Prostate gland (tissue), 2 donors: ENCODE measurements around the gene AHNAK. TPM values are rescaled to one million over a fixed set of nuclear protein-coding genes. Genes with fewer than 3 reads are reported as not detected.

Experiments
- DNase-seq: peaks from one replicate; pipeline ENCODE4 v3.0.0-alpha.2; 2019; ENCODE audit warnings: low spot score
- H3K27ac ChIP-seq, 2 donors: fragments of 200-600 bp; sonication (generic); 2 replicates each; pipeline ENCODE4 v1.5.1; 2017 to 2019
- H3K27me3 ChIP-seq: fragments of 200-600 bp; sonication (generic); replicated peaks from 2 replicates; pipeline ENCODE4 v1.5.1; 2019; ENCODE audit not compliant: insufficient read depth
- H3K36me3 ChIP-seq, 2 donors: fragments of 200-600 bp; sonication (generic); 1 replicate in 1 of 2; 2 replicates in 1 of 2; pipeline versions ENCODE4 v1.5.1 to v1.8.1; 2017 to 2019
- H3K4me1 ChIP-seq: fragments of 200-600 bp; sonication (generic); replicated peaks from 2 replicates; pipeline ENCODE4 v1.5.1; 2019
- H3K4me3 ChIP-seq, 2 donors: fragments of 200-600 bp; sonication (generic); 2 replicates each; pipeline ENCODE4 v1.5.1; 2017 to 2019
- H3K9me3 ChIP-seq: fragments of 200-600 bp; sonication (generic); 2 replicates; pipeline ENCODE4 v1.5.1; 2017
- POLR2A ChIP-seq: fragments of 450-650 bp; IDR thresholded peaks from one replicate; pipeline ENCODE4 v1.6.1; 2016; ENCODE audit warnings: antibody characterized with exemption, mild to moderate bottlenecking
- POLR2AphosphoS5 ChIP-seq: sonication (generic); formaldehyde crosslinking; IDR thresholded peaks from one replicate; pipeline ENCODE4 v1.6.1; 2017; ENCODE audit warnings: antibody characterized with exemption
- WGBS: methylation state at CpG from one replicate; pipeline ENCODE4 v1.1.5; 2018; 5-methylcytosine and 5-hydroxymethylcytosine counted together
- intact Hi-C: fragments of 100-400 bp; cut with DNase I; formaldehyde crosslinking; loops from one replicate; pipeline ENCODE4 v1.14.2; 2022
- total RNA-seq, 2 donors: library from RNA; depleted of rRNA; stranded (reverse); fragments of >200 nt; gene quantifications; one replicate each; pipeline ENCODE4 v1.1.0, GENCODE V29; 2016
- TF ChIP-seq, protein P1 (sequence below), 4 experiments: fragments of 200-600 bp in 2 of 4; fragments of 450-650 bp in 2 of 4; sonication (generic) in 2 of 4; IDR thresholded peaks; 1 replicate in 3 of 4; 2 replicates in 1 of 4; pipeline ENCODE4 v1.5.1; 2016 to 2019; ENCODE audit warnings: antibody characterized with exemption in 4 of 4, mild to moderate bottlenecking in 2 of 4, moderate library complexity in 2 of 4

Gene AHNAK
- total RNA-seq, 2 donors from 2014 or later, result 367 to 434 TPM

DNA sequence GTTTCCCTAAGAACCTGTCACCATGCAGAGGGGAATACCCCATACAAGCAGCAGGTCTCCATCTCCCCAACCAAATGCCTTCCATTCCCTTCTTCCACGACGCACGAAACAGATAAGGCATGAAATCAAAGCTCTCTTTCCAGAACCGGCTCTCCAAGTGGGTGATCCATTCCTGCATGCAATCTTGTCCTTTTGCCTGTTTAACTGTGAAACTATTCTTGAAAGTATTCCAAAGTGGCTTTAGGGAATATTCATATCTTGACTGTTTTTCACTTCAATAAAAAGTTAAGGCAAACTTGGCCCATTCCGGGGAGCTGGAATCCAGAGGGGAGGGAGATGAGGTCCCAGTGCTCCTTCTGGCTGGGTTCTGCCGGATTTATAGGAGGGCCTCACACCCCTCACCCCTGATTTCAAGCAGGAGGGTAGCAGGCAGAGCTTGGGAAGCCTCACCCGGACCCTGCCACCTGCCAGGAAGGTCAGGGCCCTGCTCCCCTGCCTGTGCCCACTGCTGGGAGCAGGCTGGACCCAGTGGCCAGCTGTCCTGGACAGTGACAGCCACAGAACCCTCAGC, 66.9 kb downstream of the AHNAK start:
- 37% methylated on average over 7 of the region's 7 CpGs for WGBS
- H3K9me3 ChIP-seq, result no peaks in the 10 kb centered on the region
- no peaks in the 10 kb centered on the region for H3K27me3 ChIP-seq
- no peak for DNase-seq
- H3K4me1 ChIP-seq, result no peaks in the 10 kb centered on the region
- no peak overlapping the region for H3K27ac ChIP-seq
- H3K36me3 ChIP-seq, result no peaks in the 10 kb centered on the region
- H3K4me3 ChIP-seq, result no peak overlapping the region
- intact Hi-C loops, result no loop called here
- TF ChIP-seq, protein P1, sequence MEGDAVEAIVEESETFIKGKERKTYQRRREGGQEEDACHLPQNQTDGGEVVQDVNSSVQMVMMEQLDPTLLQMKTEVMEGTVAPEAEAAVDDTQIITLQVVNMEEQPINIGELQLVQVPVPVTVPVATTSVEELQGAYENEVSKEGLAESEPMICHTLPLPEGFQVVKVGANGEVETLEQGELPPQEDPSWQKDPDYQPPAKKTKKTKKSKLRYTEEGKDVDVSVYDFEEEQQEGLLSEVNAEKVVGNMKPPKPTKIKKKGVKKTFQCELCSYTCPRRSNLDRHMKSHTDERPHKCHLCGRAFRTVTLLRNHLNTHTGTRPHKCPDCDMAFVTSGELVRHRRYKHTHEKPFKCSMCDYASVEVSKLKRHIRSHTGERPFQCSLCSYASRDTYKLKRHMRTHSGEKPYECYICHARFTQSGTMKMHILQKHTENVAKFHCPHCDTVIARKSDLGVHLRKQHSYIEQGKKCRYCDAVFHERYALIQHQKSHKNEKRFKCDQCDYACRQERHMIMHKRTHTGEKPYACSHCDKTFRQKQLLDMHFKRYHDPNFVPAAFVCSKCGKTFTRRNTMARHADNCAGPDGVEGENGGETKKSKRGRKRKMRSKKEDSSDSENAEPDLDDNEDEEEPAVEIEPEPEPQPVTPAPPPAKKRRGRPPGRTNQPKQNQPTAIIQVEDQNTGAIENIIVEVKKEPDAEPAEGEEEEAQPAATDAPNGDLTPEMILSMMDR (IDR thresholded peaks at IDR 0.05), result no peak
- TF ChIP-seq POLR2AphosphoS5 (no peak), POLR2A (no peak)

DNA sequence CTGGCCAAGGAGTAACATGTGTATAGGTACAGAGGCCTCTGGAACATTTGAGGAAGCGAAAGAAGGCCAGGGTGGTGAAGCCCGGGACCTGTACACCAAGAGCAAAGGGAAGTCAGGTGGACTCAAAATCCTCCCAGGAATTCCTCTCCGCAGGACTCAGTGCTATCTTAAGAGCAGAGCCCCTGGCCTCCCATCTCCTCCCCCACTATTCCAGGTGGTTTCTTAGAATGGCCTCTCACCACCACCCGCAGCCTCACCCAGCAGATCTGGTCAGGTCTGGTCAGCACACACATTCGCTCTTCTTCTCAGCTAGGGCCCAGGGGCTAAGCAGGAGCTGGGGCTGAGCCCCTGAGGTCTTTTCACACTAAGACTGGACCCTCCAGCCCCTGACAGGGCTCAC, 68.7 kb downstream of the AHNAK start:
- no peaks in the 10 kb centered on the region for H3K27me3 ChIP-seq
- H3K27ac ChIP-seq, result no peak overlapping the region
- no peak overlapping the region for H3K4me3 ChIP-seq
- DNase-seq, result no peak
- TF ChIP-seq, protein P1 (IDR thresholded peaks at IDR 0.05), result no peak
- TF ChIP-seq POLR2A, result no peak
- no peak for TF ChIP-seq POLR2AphosphoS5
- H3K9me3 ChIP-seq, result no peaks in the 10 kb centered on the region
- H3K4me1 ChIP-seq, result no peaks in the 10 kb centered on the region
- H3K36me3 ChIP-seq, result no peaks in the 10 kb centered on the region
- 89% methylated on average over 5 of the region's 5 CpGs for WGBS
- intact Hi-C loops, result no loop called here

- Histone ChIP-seq H3K36me3 (no peaks in the 10 kb centered on the region), H3K4me1 (no peaks in the 10 kb centered on the region), H3K9me3 (no peaks in the 10 kb centered on the region), H3K27ac (no peak overlapping the region), H3K27me3 (no peaks in the 10 kb centered on the region), H3K4me3 (no peak overlapping the region)
- no peak for DNase-seq
- intact Hi-C loops, result no loop called here
- TF ChIP-seq POLR2A (no peak), POLR2AphosphoS5 (no peak)
- WGBS, result 76% methylated on average over 9 of the region's 9 CpGs
Observed at GRCh38 chr11:62472063-62472884, 74.3 kb downstream of the AHNAK start.

GRCh38 chr11:62471603-62472002, 75.0 kb downstream of the AHNAK start:
- WGBS, result 97% methylated on average over 7 of the region's 7 CpGs
- no peaks in the 10 kb centered on the region for H3K4me1 ChIP-seq
- H3K27ac ChIP-seq, result no peak overlapping the region
- H3K4me3 ChIP-seq, result no peak overlapping the region
- intact Hi-C loops, result no loop called here
- no peak for DNase-seq
- no peaks in the 10 kb centered on the region for H3K27me3 ChIP-seq
- no peaks in the 10 kb centered on the region for H3K36me3 ChIP-seq
- no peaks in the 10 kb centered on the region for H3K9me3 ChIP-seq
- TF ChIP-seq POLR2AphosphoS5 (no peak), POLR2A (no peak)
- TF ChIP-seq, protein P1 (IDR thresholded peaks at IDR 0.05), result no peak

- no peaks in the 10 kb centered on the region for H3K4me1 ChIP-seq
- H3K36me3 ChIP-seq, result no peaks in the 10 kb centered on the region
- H3K9me3 ChIP-seq, result no peaks in the 10 kb centered on the region
- no peaks in the 10 kb centered on the region for H3K27me3 ChIP-seq
- 74% methylated on average over 2 of the region's 2 CpGs for WGBS
- TF ChIP-seq POLR2A (no peak), POLR2AphosphoS5 (no peak)
- TF ChIP-seq, protein P1 (IDR thresholded peaks at IDR 0.05), result no peak
- DNase-seq, result no peak
- H3K27ac ChIP-seq, result no peak overlapping the region
- intact Hi-C loops, result no loop called here
- no peak overlapping the region for H3K4me3 ChIP-seq
Observed at GRCh38 chr11:62468577-62468976, 78.0 kb downstream of the AHNAK start.
